Small intestine (tissue), 7 donors: ENCODE measurements around the gene RINL. TPM values are rescaled to one million over a fixed set of nuclear protein-coding genes. Genes with fewer than 3 reads are reported as not detected.

Experiments used
- DNase-seq, 2 donors: peaks; one replicate each; pipeline versions ENCODE4 v3.0.0 to v3.0.0-alpha.2; 2013
- FAIRE-seq: peaks from 2 replicates; lab custom pipeline; 2012; peaks lifted over from hg19 to GRCh38; lab: Jason Lieb, UNC
- H3K27ac ChIP-seq, 3 donors: one replicate each; pipeline ENCODE4 v1.5.1; 2013; ENCODE audit warnings: low read length in 2 of 3, mild to moderate bottlenecking in 2 of 3, control low read depth in 1 of 3, inconsistent platforms in 1 of 3, low read depth in 1 of 3, moderate library complexity in 1 of 3
- H3K27me3 ChIP-seq, 3 donors: one replicate each; pipeline ENCODE4 v1.6.1; 2013; ENCODE audit warnings: low read length in 3 of 3, inconsistent platforms in 1 of 3; ENCODE audit not compliant: control insufficient read depth in 3 of 3, insufficient read depth in 3 of 3
- H3K36me3 ChIP-seq, 3 donors: one replicate each; pipeline ENCODE4 v1.6.1; 2013; ENCODE audit warnings: low read length in 3 of 3, inconsistent platforms in 1 of 3, low read depth in 1 of 3, mild to moderate bottlenecking in 1 of 3, moderate library complexity in 1 of 3; ENCODE audit not compliant: control insufficient read depth in 3 of 3, insufficient read depth in 2 of 3
- H3K4me1 ChIP-seq, 3 donors: one replicate each; pipeline ENCODE4 v1.6.1; 2013; ENCODE audit warnings: low read length in 2 of 3, inconsistent platforms in 1 of 3, low read depth in 1 of 3, mild to moderate bottlenecking in 1 of 3, moderate library complexity in 1 of 3; ENCODE audit not compliant: control insufficient read depth in 3 of 3, insufficient read depth in 2 of 3
- H3K4me3 ChIP-seq, 3 donors: one replicate each; pipeline ENCODE4 v1.5.1; 2013; ENCODE audit warnings: low read length in 3 of 3, control low read depth in 1 of 3, inconsistent platforms in 1 of 3, low read depth in 1 of 3, mild to moderate bottlenecking in 1 of 3, moderate library complexity in 1 of 3
- H3K9me3 ChIP-seq, 2 donors: one replicate each; pipeline ENCODE4 v1.6.1; 2013; ENCODE audit warnings: low read depth in 1 of 2, low read length in 1 of 2; ENCODE audit not compliant: control insufficient read depth in 2 of 2, insufficient read depth in 1 of 2
- WGBS, 3 donors: extraction: QIAGEN DNeasy Blood & Tissue Kit; methylation state at CpG; one replicate each; pipeline ENCODE4 v1.1.7; 2013; 5-methylcytosine and 5-hydroxymethylcytosine counted together
- polyA plus RNA-seq, 4 donors: library from polyadenylated mRNA; stranded (reverse) in 3 of 4; unstranded in 1 of 4; fragments of 200-250 nt in 3 of 4; fragments of 120-200 nt in 1 of 4; gene quantifications; one replicate each; pipeline versions ENCODE4 v1.2.1 to v1.2.3, GENCODE V29; 2013
- donor health status: healthy with polysubstance abuse.
- donor health status: control.
- donor health status: control.
- donor health status: Bipolar disorder and iron deficiency.
- donor health status: healthy.

Gene RINL
- polyA plus RNA-seq, 4 donors, result 1.3 to 33.2 (median 9.8) TPM

GRCh38 chr19:38918526-38918925, 40.5 kb upstream of the RINL start:
- H3K27ac ChIP-seq, result no peak overlapping the region
- no peak overlapping the region for H3K4me3 ChIP-seq
- 87 to 94% (median 92%) methylated on average over 10 of the region's 10 CpGs for whole genome bisulfite sequencing, 3 donors
- H3K36me3 ChIP-seq, result peaks cover 0 to 71% (median 2%) of the 10 kb centered on the region in 3 donors
- FAIRE-seq (no peak), DNase-seq (no peak)
- H3K27me3 ChIP-seq, result no peaks in the 10 kb centered on the region
- peaks cover 0 to 9% (median 0%) of the 10 kb centered on the region in 3 donors for H3K4me1 ChIP-seq
- H3K9me3 ChIP-seq, result no peaks in the 10 kb centered on the region

GRCh38 chr19:38917921-38918491, 39.9 kb upstream of the RINL start:
- Histone ChIP-seq H3K9me3 (no peaks in the 10 kb centered on the region), H3K4me3 (no peak overlapping the region), H3K27me3 (no peaks in the 10 kb centered on the region), H3K4me1 (peaks cover 0 to 9% (median 0%) of the 10 kb centered on the region in 3 donors), H3K36me3 (peaks cover 0 to 69% (median 2%) of the 10 kb centered on the region in 3 donors), H3K27ac (no peak overlapping the region)
- DNase-seq (peak; percentile 37 to 61), FAIRE-seq (no peak)
- WGBS, 3 donors, result 30 to 66% (median 47%) methylated on average over 13 of the region's 13 CpGs

- H3K27ac ChIP-seq, result no peak overlapping the region
- 72 to 81% (median 75%) methylated on average over 9 of the region's 9 CpGs for WGBS, 3 donors
- no peak overlapping the region for H3K4me3 ChIP-seq
- H3K27me3 ChIP-seq, result peaks cover 0 to 2% (median 0%) of the 10 kb centered on the region in 3 donors
- DNase-seq (no peak), FAIRE-seq (no peak)
- H3K4me1 ChIP-seq, result peaks cover 0 to 9% (median 0%) of the 10 kb centered on the region in 3 donors
- no peaks in the 10 kb centered on the region for H3K9me3 ChIP-seq
- H3K36me3 ChIP-seq, result peaks cover 0 to 68% (median 2%) of the 10 kb centered on the region in 3 donors
These were observed 39.4 kb upstream of the RINL start for GRCh38 chr19:38917516-38917915.

DNA sequence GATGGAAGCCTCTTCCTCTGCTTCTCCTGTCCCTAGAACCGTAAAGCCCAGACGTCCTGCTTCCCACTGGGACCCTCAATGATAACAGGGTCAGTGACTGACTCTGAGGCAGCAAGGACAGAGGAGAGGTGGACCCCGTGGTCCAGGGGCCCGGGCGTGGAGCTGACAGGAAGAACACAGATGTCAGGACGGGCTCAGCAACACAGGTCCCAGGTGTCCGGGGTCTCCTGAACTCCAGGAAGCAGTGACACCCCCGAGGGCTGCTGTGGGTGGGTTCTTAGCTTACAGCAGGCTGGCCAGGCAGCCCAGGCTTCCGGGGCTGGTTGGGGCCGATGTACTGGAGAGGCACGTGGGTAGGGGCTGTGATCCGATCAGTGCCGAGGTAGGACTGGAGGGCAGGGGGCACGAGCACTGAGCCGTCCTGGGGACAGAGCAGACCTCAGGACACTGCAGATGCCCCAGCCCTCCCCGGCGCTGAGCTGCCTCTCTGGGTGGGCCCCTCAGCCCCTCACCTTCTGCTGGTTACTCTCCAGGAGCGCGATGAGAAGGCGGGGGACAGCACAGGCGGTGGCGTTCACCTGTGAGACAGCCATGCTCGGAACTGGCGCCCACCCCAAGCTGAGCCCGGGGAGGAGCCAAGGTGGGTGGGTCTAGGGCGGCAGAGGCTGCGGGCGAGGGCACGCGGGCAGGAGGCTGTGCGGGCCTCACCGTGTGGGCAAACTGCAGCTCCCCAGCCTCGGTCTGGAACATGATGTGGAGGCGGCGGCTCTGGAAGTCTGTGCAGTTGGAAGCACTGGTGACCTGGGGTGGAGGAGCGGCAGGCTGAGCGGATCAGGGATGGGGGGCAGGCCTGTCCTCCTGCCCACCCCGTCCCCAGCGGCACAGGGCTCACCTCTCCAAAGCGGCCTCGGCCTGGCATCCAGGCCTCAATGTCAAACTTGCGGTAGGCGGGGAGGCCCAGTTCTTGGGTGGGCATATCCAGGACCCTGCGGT, 37.5 kb upstream of the RINL start:
- Histone ChIP-seq H3K4me3 (no peak overlapping the region), H3K4me1 (peaks cover 0 to 9% (median 0%) of the 10 kb centered on the region in 3 donors), H3K27ac (no peak overlapping the region), H3K36me3 (peaks cover 0 to 53% (median 2%) of the 10 kb centered on the region in 3 donors), H3K27me3 (peaks cover 0 to 18% (median 0%) of the 10 kb centered on the region in 3 donors), H3K9me3 (no peaks in the 10 kb centered on the region)
- DNase-seq, result no peak
- WGBS, 3 donors, result 91 to 94% (median 93%) methylated on average over 32 to 44 of the region's 44 CpGs
- FAIRE-seq, result no peak

GRCh38 chr19:38913958-38914357, 35.9 kb upstream of the RINL start:
- Histone ChIP-seq H3K4me1 (peaks cover 0 to 9% (median 0%) of the 10 kb centered on the region in 3 donors), H3K9me3 (no peaks in the 10 kb centered on the region), H3K27ac (no peak overlapping the region), H3K27me3 (peaks cover 0 to 21% (median 0%) of the 10 kb centered on the region in 3 donors), H3K36me3 (peaks cover 0 to 51% (median 0%) of the 10 kb centered on the region in 3 donors), H3K4me3 (no peak overlapping the region)
- DNase-seq (no peak), FAIRE-seq (no peak)
- 90 to 94% (median 93%) methylated on average over 8 of the region's 8 CpGs for WGBS, 3 donors

GRCh38 chr19:38912600-38913514, 34.8 kb upstream of the RINL start:
- H3K4me1 ChIP-seq, result peaks cover 0 to 4% (median 0%) of the 10 kb centered on the region in 3 donors
- H3K36me3 ChIP-seq, result peaks cover 0 to 50% (median 2%) of the 10 kb centered on the region in 3 donors
- DNase-seq (no peak), FAIRE-seq (no peak)
- no peak overlapping the region for H3K4me3 ChIP-seq
- peaks cover 0 to 21% (median 0%) of the 10 kb centered on the region in 3 donors for H3K27me3 ChIP-seq
- no peaks in the 10 kb centered on the region for H3K9me3 ChIP-seq
- no peak overlapping the region for H3K27ac ChIP-seq
- 73 to 79% (median 76%) methylated on average over 12 of the region's 12 CpGs for WGBS, 3 donors

DNA sequence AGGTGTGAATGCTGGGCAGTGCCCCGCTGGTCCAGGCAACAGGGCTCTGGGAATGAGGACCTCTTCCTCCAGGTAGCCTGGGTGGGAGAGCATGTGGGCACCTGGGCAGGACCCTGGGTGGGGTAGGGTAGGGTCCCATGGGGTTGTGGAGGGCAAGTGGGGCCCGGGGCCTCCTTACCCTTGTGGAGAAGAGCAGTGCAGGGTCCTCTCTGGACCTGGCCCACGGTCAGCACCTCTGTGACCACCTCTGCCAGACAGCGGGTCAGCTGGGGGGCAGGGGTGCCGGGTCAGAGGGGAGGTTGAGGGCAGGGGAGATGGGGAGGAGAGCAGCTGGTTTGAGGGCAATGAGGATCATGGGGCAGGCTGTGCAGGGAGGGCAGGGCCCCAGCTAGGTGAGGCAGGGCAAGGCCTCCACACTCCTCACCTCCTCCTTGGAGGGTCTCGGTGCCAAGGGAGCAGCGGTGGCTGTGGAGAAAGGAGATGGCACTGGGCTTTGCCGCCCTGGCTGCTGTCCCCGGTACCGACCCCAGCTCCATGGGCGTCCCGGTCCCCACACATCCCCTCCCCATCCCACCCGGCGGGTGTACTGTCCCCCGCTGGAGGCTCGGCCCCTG, 33.4 kb upstream of the RINL start:
- 59 to 91% (median 63%) methylated on average over 5 to 16 of the region's 16 CpGs for WGBS, 3 donors
- Histone ChIP-seq H3K4me1 (no peaks in the 10 kb centered on the region), H3K4me3 (no peak overlapping the region), H3K27ac (no peak overlapping the region), H3K9me3 (no peaks in the 10 kb centered on the region), H3K27me3 (peaks cover 0 to 21% (median 0%) of the 10 kb centered on the region in 3 donors), H3K36me3 (peaks cover 7 to 53% (median 11%) of the 10 kb centered on the region in 3 donors)
- FAIRE-seq, result no peak
- DNase-seq, result no peak
